Calu3 (cell line): ENCODE results near the gene WIPF1. TPM values are rescaled to one million over a fixed set of nuclear protein-coding genes. Genes with fewer than 3 reads are reported as not detected.

Source experiments
- BruUV-seq: library from RNA; stranded (reverse); fragments of 400-500 nt; replicated peaks from 2 replicates; lab custom pipeline; 2021; lab: Mats Ljungman, UMichigan
- CTCF ChIA-PET: fragments of 300-600 bp; sonication (Branson Sonifier 250); formaldehyde crosslinking; loops from one replicate; lab custom pipeline; 2022; ENCODE audit warnings: antibody characterized with exemption; lab: Charles Lee
- DNase-seq: peaks from one replicate; pipeline ENCODE4 v3.0.0; 2022
- H3K27ac Mint-ChIP-seq: one replicate; pipeline ENCODE4 v1.8.0; 2022; ENCODE audit warnings: mixed read lengths; ENCODE audit not compliant: unreplicated experiment
- H3K27me3 Mint-ChIP-seq: one replicate; pipeline ENCODE4 v1.8.0; 2022; ENCODE audit warnings: mixed read lengths; ENCODE audit not compliant: unreplicated experiment
- H3K36me3 Mint-ChIP-seq: one replicate; pipeline ENCODE4 v1.8.0; 2022; ENCODE audit warnings: mild to moderate bottlenecking, moderate library complexity, mixed read lengths; ENCODE audit not compliant: insufficient read depth, unreplicated experiment
- H3K4me1 Mint-ChIP-seq: one replicate; pipeline ENCODE4 v1.8.0; 2022; ENCODE audit warnings: mild to moderate bottlenecking, low read depth, mixed read lengths; ENCODE audit not compliant: unreplicated experiment
- H3K4me3 Mint-ChIP-seq: one replicate; pipeline ENCODE4 v1.8.0; 2022; ENCODE audit warnings: mild to moderate bottlenecking, low read depth, moderate library complexity, mixed read lengths; ENCODE audit not compliant: unreplicated experiment
- H3K9me3 Mint-ChIP-seq: one replicate; pipeline ENCODE4 v1.8.0; 2022; ENCODE audit warnings: low read depth, mixed read lengths; ENCODE audit not compliant: unreplicated experiment
- intact Hi-C: fragments of 100-400 bp; cut with micrococcal nuclease; formaldehyde crosslinking; loops from one replicate; pipeline ENCODE4 v1.10.0; 2022; ENCODE audit not compliant: unreplicated experiment
- total RNA-seq: library from RNA; stranded (reverse); gene quantifications from 2 replicates; pipeline ENCODE4 v1.2.3, GENCODE V29; 2022
- TF ChIP-seq, protein P1 (sequence below): fragments of 200-600 bp; IDR thresholded peaks from one replicate; pipeline ENCODE4 v1.8.0; 2022; ENCODE audit warnings: antibody characterized with exemption; ENCODE audit not compliant: unreplicated experiment

The WIPF1 gene
- total RNA-seq, 1 experiment from 2014 or later, result 0.87 TPM

DNA sequence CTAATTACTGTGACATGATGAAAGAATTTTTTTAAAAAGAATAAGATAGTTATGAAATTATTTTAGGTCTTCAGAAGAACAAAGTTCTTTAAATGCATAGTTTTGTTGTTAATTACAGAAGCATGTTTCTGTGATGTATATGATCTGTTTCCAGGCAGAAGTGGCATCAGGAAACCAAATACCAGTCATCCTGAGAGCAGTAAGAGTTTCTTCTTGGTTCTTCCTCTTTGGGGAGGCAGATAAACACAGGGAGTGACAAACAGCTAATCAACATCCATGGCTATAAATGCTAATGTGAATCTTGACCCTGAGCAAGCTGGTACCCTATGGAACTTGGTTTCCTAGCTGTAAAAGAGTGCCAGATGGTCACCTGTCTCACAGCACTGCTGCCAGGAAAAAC, 29.2 kb downstream of the WIPF1 start:
- TF ChIP-seq, protein P1, sequence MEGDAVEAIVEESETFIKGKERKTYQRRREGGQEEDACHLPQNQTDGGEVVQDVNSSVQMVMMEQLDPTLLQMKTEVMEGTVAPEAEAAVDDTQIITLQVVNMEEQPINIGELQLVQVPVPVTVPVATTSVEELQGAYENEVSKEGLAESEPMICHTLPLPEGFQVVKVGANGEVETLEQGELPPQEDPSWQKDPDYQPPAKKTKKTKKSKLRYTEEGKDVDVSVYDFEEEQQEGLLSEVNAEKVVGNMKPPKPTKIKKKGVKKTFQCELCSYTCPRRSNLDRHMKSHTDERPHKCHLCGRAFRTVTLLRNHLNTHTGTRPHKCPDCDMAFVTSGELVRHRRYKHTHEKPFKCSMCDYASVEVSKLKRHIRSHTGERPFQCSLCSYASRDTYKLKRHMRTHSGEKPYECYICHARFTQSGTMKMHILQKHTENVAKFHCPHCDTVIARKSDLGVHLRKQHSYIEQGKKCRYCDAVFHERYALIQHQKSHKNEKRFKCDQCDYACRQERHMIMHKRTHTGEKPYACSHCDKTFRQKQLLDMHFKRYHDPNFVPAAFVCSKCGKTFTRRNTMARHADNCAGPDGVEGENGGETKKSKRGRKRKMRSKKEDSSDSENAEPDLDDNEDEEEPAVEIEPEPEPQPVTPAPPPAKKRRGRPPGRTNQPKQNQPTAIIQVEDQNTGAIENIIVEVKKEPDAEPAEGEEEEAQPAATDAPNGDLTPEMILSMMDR, result no peak
- no peaks in the 10 kb centered on the region for H3K9me3 Mint-ChIP-seq
- BruUV-seq, result no TSS peak
- no peaks in the 10 kb centered on the region for H3K27me3 Mint-ChIP-seq
- no peak for DNase-seq
- H3K4me3 Mint-ChIP-seq, result no peak overlapping the region
- CTCF ChIA-PET, result no interaction called here
- intact Hi-C loops, result no loop called here
- no peaks in the 10 kb centered on the region for H3K4me1 Mint-ChIP-seq
- H3K36me3 Mint-ChIP-seq, result no peaks in the 10 kb centered on the region
- no peak overlapping the region for H3K27ac Mint-ChIP-seq

DNA sequence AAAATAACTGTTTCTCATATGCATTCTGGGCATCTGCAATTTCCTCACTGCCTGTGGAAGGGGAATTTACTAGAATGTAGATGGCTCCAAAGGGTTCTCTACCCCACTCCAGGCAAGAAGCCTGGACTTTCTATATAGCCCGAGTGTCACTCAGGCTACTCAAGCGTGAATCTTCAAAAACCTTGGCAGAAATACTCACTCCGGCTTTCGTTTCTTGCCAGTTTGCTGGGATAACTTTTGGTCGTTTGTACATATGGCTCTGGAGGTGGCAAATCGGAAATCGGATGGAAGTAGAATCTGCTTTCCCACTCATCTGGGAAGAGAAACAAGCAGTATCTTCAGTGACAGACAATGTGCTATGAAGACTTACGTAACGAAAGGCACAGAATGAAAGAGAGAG, 30.7 kb downstream of the WIPF1 start:
- Mint-ChIP-seq H3K36me3 (no peaks in the 10 kb centered on the region), H3K9me3 (no peaks in the 10 kb centered on the region), H3K27me3 (peaks cover 2% of the 10 kb centered on the region), H3K4me1 (no peaks in the 10 kb centered on the region), H3K4me3 (no peak overlapping the region), H3K27ac (no peak overlapping the region)
- no peak for DNase-seq
- intact Hi-C loops, result no loop called here
- CTCF ChIA-PET, result no interaction called here
- no TSS peak for BruUV-seq
- TF ChIP-seq, protein P1, result no peak

DNA sequence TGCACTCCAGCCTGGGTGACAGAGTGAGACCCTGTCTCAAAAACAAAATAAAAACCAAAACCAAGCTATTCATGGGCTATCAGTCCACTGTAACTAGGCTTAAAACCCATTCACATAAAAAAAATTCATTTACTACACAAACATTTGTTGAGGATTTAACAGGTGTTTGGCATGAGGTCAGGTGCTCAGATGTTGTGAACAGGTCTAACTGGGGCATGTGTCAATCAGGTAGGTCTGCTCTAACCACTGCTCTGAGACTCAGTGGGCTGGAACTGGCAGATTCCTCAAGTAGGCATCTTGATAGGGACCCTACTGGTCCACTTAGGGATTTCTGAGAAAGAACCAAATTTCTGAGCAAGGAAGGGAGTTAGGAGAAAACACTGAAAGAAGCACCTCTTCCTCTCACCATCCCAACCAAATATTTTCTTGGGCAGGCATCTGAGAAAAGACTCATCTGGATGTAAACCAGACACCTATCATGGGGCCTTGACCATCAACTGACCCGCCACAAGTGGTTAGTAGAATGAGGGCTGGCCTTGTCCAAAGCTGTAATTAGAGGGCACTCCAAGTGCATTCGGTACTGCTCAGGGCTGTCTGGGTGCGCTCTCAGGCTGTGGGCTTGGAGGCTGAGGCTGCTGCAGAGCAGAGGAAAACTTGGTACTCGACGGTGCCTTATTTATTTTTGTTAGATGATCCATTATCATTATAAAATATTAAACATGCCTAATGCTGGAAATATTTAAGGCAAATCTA, 33.9 kb downstream of the WIPF1 start:
- no peak overlapping the region for H3K27ac Mint-ChIP-seq
- TF ChIP-seq, protein P1, result no peak
- no peaks in the 10 kb centered on the region for H3K4me1 Mint-ChIP-seq
- DNase-seq, result no peak
- H3K4me3 Mint-ChIP-seq, result no peak overlapping the region
- BruUV-seq, result no TSS peak
- no peaks in the 10 kb centered on the region for H3K36me3 Mint-ChIP-seq
- intact Hi-C loops, result no loop called here
- H3K27me3 Mint-ChIP-seq, result peaks cover 16% of the 10 kb centered on the region
- CTCF ChIA-PET, result no interaction called here
- H3K9me3 Mint-ChIP-seq, result no peaks in the 10 kb centered on the region

DNA sequence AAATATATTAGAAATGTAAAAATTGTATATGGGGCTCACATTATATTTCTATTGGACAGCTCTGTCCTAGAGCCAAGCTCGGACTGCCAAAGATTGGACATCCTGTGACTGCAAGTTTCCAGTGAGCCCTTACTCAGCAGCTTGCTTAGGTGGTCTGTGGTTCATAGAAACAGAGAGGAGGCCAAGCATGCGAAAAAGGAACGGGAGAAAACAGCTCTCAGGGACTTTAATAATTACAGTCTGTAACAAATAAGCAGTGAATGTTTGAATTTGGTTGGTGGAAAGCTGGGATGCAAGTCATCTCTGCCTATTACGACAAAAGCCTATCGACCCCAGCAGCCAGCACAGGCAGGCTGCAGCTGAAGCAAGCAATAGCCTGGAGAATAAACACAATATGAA, 35.6 kb downstream of the WIPF1 start:
- TF ChIP-seq, protein P1, result no peak
- no peak overlapping the region for H3K4me3 Mint-ChIP-seq
- H3K36me3 Mint-ChIP-seq, result no peaks in the 10 kb centered on the region
- H3K4me1 Mint-ChIP-seq, result no peaks in the 10 kb centered on the region
- no peak overlapping the region for H3K27ac Mint-ChIP-seq
- H3K9me3 Mint-ChIP-seq, result no peaks in the 10 kb centered on the region
- CTCF ChIA-PET, result no interaction called here
- intact Hi-C loops, result no loop called here
- no peak for DNase-seq
- BruUV-seq, result no TSS peak
- peaks cover 16% of the 10 kb centered on the region for H3K27me3 Mint-ChIP-seq
